UCSD-AML1 (cell line): ENCODE data around the gene GLCCI1.
A peak's percentile ranks its signal among the peaks of the same experiment; 100 is the strongest.

Experiments used
- DNase-seq: peaks from one replicate; lab custom pipeline; 2025; ENCODE audit not compliant: unreplicated experiment; lab: John Stamatoyannopoulos, UW

The GLCCI1 gene

GRCh38 chr7:7968544-7969305 lies at the start of gene GLCCI1:
Gene GLCCI1 (plus strand): TSS chr7:7968796. CDS start chr7:7969351, 555 bp downstream.
- peak; percentile 88 for DNase-seq

GRCh38 chr7:7919449-7919945 lies 49.1 kb upstream of the GLCCI1 start:
- DNase-seq, result no peak

GRCh38 chr7:7920056-7920455 lies 48.5 kb upstream of the GLCCI1 start:
- no peak for DNase-seq

- DNase-seq, result no peak
Measured at GRCh38 chr7:7920481-7920880, 48.1 kb upstream of the GLCCI1 start.

- DNase-seq, result no peak
Measured at GRCh38 chr7:7921830-7922229, 46.8 kb upstream of the GLCCI1 start.

- DNase-seq, result no peak
Measured at GRCh38 chr7:7922684-7923385, 45.8 kb upstream of the GLCCI1 start.

GRCh38 chr7:7923818-7924217 lies 44.8 kb upstream of the GLCCI1 start:
- no peak for DNase-seq

GRCh38 chr7:7924303-7924702 lies 44.3 kb upstream of the GLCCI1 start:
- no peak for DNase-seq

GRCh38 chr7:7931626-7932025 lies 37.0 kb upstream of the GLCCI1 start:
- DNase-seq, result no peak

GRCh38 chr7:7932553-7932952 lies 36.0 kb upstream of the GLCCI1 start:
- no peak for DNase-seq

GRCh38 chr7:7933915-7934526 lies 34.6 kb upstream of the GLCCI1 start:
- DNase-seq, result no peak

- no peak for DNase-seq
Measured at GRCh38 chr7:7934945-7935344, 33.7 kb upstream of the GLCCI1 start.

- no peak for DNase-seq
Measured at GRCh38 chr7:7938471-7938870, 30.1 kb upstream of the GLCCI1 start.

- no peak for DNase-seq
Measured at GRCh38 chr7:7943951-7944350, 24.6 kb upstream of the GLCCI1 start.

- DNase-seq, result peak; percentile 8
Measured at GRCh38 chr7:7944619-7945282, 23.8 kb upstream of the GLCCI1 start.

GRCh38 chr7:7946486-7946885 lies 22.1 kb upstream of the GLCCI1 start:
- DNase-seq, result no peak

- no peak for DNase-seq
Measured at GRCh38 chr7:7948232-7948631, 20.4 kb upstream of the GLCCI1 start.

GRCh38 chr7:7953806-7954205 lies 14.8 kb upstream of the GLCCI1 start:
- DNase-seq, result no peak

- DNase-seq, result no peak
Measured at GRCh38 chr7:7956531-7957128, 12.0 kb upstream of the GLCCI1 start.

GRCh38 chr7:7957513-7957912 lies 11.1 kb upstream of the GLCCI1 start:
- no peak for DNase-seq
